PC-3 (cell line): ENCODE results near the gene JPT1. TPM values are rescaled to one million over a fixed set of nuclear protein-coding genes. Genes with fewer than 3 reads are reported as not detected.
A peak's percentile ranks its signal among the peaks of the same experiment; 100 is the strongest.

Experiments used
- ATAC-seq: fragments of 200-7000 bp; cut with Tn5 transposase; 2 replicates; pipeline ENCODE4 v1.9.1; 2020; ENCODE audit warnings: mild to moderate bottlenecking, moderate library complexity
- BruUV-seq: library from RNA; stranded (reverse); fragments of 400-500 nt; replicated peaks from 2 replicates; lab custom pipeline; 2021; lab: Mats Ljungman, UMichigan
- CTCF ChIA-PET: fragments of 300-600 bp; sonication (Branson Sonifier 250); formaldehyde crosslinking; loops from one replicate; lab custom pipeline; 2022; ENCODE audit warnings: antibody characterized with exemption; lab: Charles Lee
- POLR2A ChIA-PET: fragments of 300-600 bp; sonication (Branson Sonifier 250); formaldehyde crosslinking; loops from one replicate; lab custom pipeline; 2022; ENCODE audit warnings: antibody characterized with exemption; ENCODE audit not compliant: unreplicated experiment; lab: Charles Lee
- DNase-seq: peaks from one replicate; pipeline ENCODE4 v3.0.0-alpha.2; 2015
- H2AFZ ChIP-seq: fragments of 300-600 bp; sonication (generic); 2 replicates; pipeline ENCODE4 v1.6.0; 2016; ENCODE audit warnings: antibody characterized with exemption, low read length
- H3F3A ChIP-seq: fragments of 300-600 bp; sonication (generic); one replicate; pipeline ENCODE4 v1.6.0; 2017; ENCODE audit warnings: antibody characterized with exemption, low read length, control low read depth, mild to moderate bottlenecking; ENCODE audit not compliant: unreplicated experiment
- H3K27ac ChIP-seq: fragments of 300-600 bp; sonication (generic); 2 replicates; pipeline ENCODE4 v1.5.1; 2016; ENCODE audit warnings: mild to moderate bottlenecking, low read length
- H3K27me3 ChIP-seq: fragments of 300-600 bp; sonication (generic); 2 replicates; pipeline ENCODE4 v1.6.1; 2016; ENCODE audit warnings: low read length, mixed read lengths
- H3K36me3 ChIP-seq: fragments of 300-600 bp; sonication (generic); 2 replicates; pipeline ENCODE4 v1.6.1; 2016; ENCODE audit warnings: low read depth, mixed run types, low read length, mixed read lengths
- H3K4me1 ChIP-seq: fragments of 300-600 bp; sonication (generic); 2 replicates; pipeline ENCODE4 v1.5.1; 2016; ENCODE audit warnings: low read length; ENCODE audit not compliant: insufficient read depth
- H3K4me2 ChIP-seq: fragments of 300-600 bp; sonication (generic); 2 replicates; pipeline ENCODE4 v1.6.0; 2016; ENCODE audit warnings: low read length
- H3K4me3 ChIP-seq: fragments of 300-600 bp; sonication (generic); 2 replicates; pipeline ENCODE4 v1.5.1; 2016; ENCODE audit warnings: mild to moderate bottlenecking, low read length, mixed read lengths
- H3K79me2 ChIP-seq: fragments of 300-600 bp; sonication (generic); 2 replicates; pipeline ENCODE4 v1.6.1; 2017; ENCODE audit warnings: low read length, mixed read lengths
- H3K9ac ChIP-seq: fragments of 300-600 bp; sonication (generic); 2 replicates; pipeline ENCODE4 v1.6.0; 2016; ENCODE audit warnings: mild to moderate bottlenecking, low read length
- H3K9me2 ChIP-seq: fragments of 300-600 bp; sonication (generic); replicated peaks from 2 replicates; pipeline ENCODE4 v1.6.1; 2016; ENCODE audit warnings: mixed run types, low read length, mixed read lengths
- H3K9me3 ChIP-seq: fragments of 300-600 bp; sonication (generic); 2 replicates; pipeline ENCODE4 v1.6.1; 2016; ENCODE audit warnings: low read length, mixed read lengths
- H4K20me1 ChIP-seq: fragments of 300-600 bp; sonication (generic); 2 replicates; pipeline ENCODE4 v1.6.1; 2016; ENCODE audit warnings: low read length, mixed read lengths
- CTCF ChIP-seq: fragments of 300-600 bp; sonication (generic); conservative IDR thresholded peaks from 2 replicates; pipeline ENCODE4 v1.5.1; 2017; ENCODE audit warnings: antibody characterized with exemption, low read depth, mild to moderate bottlenecking, low read length
- EZH2 ChIP-seq: fragments of 300-600 bp; sonication (generic); IDR thresholded peaks from one replicate; pipeline ENCODE4 v1.6.1; 2017; ENCODE audit warnings: antibody characterized with exemption, mild to moderate bottlenecking, low read length; ENCODE audit not compliant: unreplicated experiment
- EZH2phosphoT487 ChIP-seq: fragments of 300-600 bp; sonication (generic); IDR thresholded peaks from 2 replicates; pipeline ENCODE4 v1.6.1; 2018; ENCODE audit warnings: mild to moderate bottlenecking, antibody characterized with exemption, low read length, borderline replicate concordance
- intact Hi-C: fragments of 100-400 bp; cut with micrococcal nuclease; formaldehyde crosslinking; loops from 2 replicates; pipeline ENCODE4 v1.9.0; 2023
- total RNA-seq: library from RNA; depleted of rRNA; stranded (reverse); fragments of >200 nt; gene quantifications from 2 replicates; pipeline ENCODE4 v1.2.3, GENCODE V29; 2014

JPT1 gene
- total RNA-seq, 1 experiment from 2014 or later = 674 TPM

GRCh38 chr17:75182319-75182568, 27.9 kb upstream of the JPT1 start:
- TF ChIP-seq EZH2 = no peak
- no peak for TF ChIP-seq CTCF
- TF ChIP-seq EZH2phosphoT487 = no peak
- POLR2A ChIA-PET = no interaction called here
- H3K4me3 ChIP-seq = peak overlapping the region; percentile 97
- peaks cover 31% of the 10 kb centered on the region for H3K36me3 ChIP-seq
- no TSS peak for BruUV-seq
- H3F3A ChIP-seq = no peaks in the 10 kb centered on the region
- DNase-seq = no peak
- intact Hi-C loops = no loop called here
- H3K9me2 ChIP-seq = no peaks in the 10 kb centered on the region
- peak overlapping the region; percentile 83 for H3K27ac ChIP-seq
- no peak; the same call in 1 of the 2 replicates for ATAC-seq
- no peaks in the 10 kb centered on the region for H3K27me3 ChIP-seq
- peaks cover 63% of the 10 kb centered on the region for H3K79me2 ChIP-seq
- H3K4me2 ChIP-seq = peak overlapping the region; percentile 83
- H2AFZ ChIP-seq = no peak overlapping the region; the same call in 1 of the 2 replicates
- no peaks in the 10 kb centered on the region for H3K9me3 ChIP-seq
- H3K4me1 ChIP-seq = peaks cover 25% of the 10 kb centered on the region
- H3K9ac ChIP-seq = peak overlapping the region; percentile 96
- peaks cover 38% of the 10 kb centered on the region for H4K20me1 ChIP-seq
- CTCF ChIA-PET = no interaction called here

- TSS peak; percentile 60 for BruUV-seq
- no peaks in the 10 kb centered on the region for H3K9me3 ChIP-seq
- peak; percentile 3; the same call in 1 of the 2 replicates for ATAC-seq
- peak overlapping the region; percentile 83 for H3K4me2 ChIP-seq
- H3K79me2 ChIP-seq = peaks cover 67% of the 10 kb centered on the region
- ChIA-PET POLR2A (no interaction called here), CTCF (interaction anchor here (1.3 kb wide), 1 partner anchor 20 kb away, joined by 4 read pairs; no protein-coding TSS in a partner anchor)
- H3F3A ChIP-seq = no peaks in the 10 kb centered on the region
- H3K36me3 ChIP-seq = peaks cover 33% of the 10 kb centered on the region
- no peak for TF ChIP-seq EZH2
- no peak for TF ChIP-seq CTCF
- TF ChIP-seq EZH2phosphoT487 = no peak
- H3K4me3 ChIP-seq = peak overlapping the region; percentile 97
- H4K20me1 ChIP-seq = peaks cover 39% of the 10 kb centered on the region
- DNase-seq = no peak
- peak overlapping the region; percentile 96 for H3K9ac ChIP-seq
- H3K27me3 ChIP-seq = no peaks in the 10 kb centered on the region
- intact Hi-C loops = no loop called here
- peak overlapping the region; percentile 83 for H3K27ac ChIP-seq
- peaks cover 25% of the 10 kb centered on the region for H3K4me1 ChIP-seq
- H3K9me2 ChIP-seq = no peaks in the 10 kb centered on the region
- no peak overlapping the region for H2AFZ ChIP-seq
Measured at GRCh38 chr17:75181608-75182318, 27.5 kb upstream of the JPT1 start.

- H3K36me3 ChIP-seq = peaks cover 40% of the 10 kb centered on the region
- peak overlapping the region; percentile 83 for H3K4me2 ChIP-seq
- BruUV-seq = no TSS peak
- H3K9me3 ChIP-seq = no peaks in the 10 kb centered on the region
- peak overlapping the region; percentile 97 for H3K4me3 ChIP-seq
- ChIA-PET CTCF (interaction anchor here (1.3 kb wide), 1 partner anchor 20 kb away, joined by 4 read pairs; no protein-coding TSS in a partner anchor), POLR2A (no interaction called here)
- TF ChIP-seq EZH2phosphoT487 (no peak), EZH2 (no peak), CTCF (no peak)
- no peaks in the 10 kb centered on the region for H3K27me3 ChIP-seq
- no peak for DNase-seq
- no peak for ATAC-seq
- no peaks in the 10 kb centered on the region for H3F3A ChIP-seq
- H3K4me1 ChIP-seq = peaks cover 25% of the 10 kb centered on the region
- intact Hi-C loops = no loop called here
- H4K20me1 ChIP-seq = peaks cover 43% of the 10 kb centered on the region
- no peak overlapping the region for H2AFZ ChIP-seq
- peaks cover 73% of the 10 kb centered on the region for H3K79me2 ChIP-seq
- no peak overlapping the region for H3K27ac ChIP-seq
- peak overlapping the region; percentile 96 for H3K9ac ChIP-seq
- H3K9me2 ChIP-seq = no peaks in the 10 kb centered on the region
Measured at GRCh38 chr17:75181110-75181509, 26.8 kb upstream of the JPT1 start.
